Activated CD8-positive, alpha-beta memory T cell treated with anti-CD3 and anti-CD28 coated beads for 4 hours (primary cell): ENCODE measurements around the gene PKIB.
"Not testable (repeated sequence)": the region's sequence is repeated elsewhere in the genome, so short reads cannot be mapped to it uniquely, and the experiment has no call there.

Experiments
- DNase-seq, 2 donors: peaks; one replicate each; pipeline ENCODE4 v3.0.0-alpha.2; 2020; ENCODE audit warnings: low read depth in 2 of 2

The PKIB gene

DNA sequence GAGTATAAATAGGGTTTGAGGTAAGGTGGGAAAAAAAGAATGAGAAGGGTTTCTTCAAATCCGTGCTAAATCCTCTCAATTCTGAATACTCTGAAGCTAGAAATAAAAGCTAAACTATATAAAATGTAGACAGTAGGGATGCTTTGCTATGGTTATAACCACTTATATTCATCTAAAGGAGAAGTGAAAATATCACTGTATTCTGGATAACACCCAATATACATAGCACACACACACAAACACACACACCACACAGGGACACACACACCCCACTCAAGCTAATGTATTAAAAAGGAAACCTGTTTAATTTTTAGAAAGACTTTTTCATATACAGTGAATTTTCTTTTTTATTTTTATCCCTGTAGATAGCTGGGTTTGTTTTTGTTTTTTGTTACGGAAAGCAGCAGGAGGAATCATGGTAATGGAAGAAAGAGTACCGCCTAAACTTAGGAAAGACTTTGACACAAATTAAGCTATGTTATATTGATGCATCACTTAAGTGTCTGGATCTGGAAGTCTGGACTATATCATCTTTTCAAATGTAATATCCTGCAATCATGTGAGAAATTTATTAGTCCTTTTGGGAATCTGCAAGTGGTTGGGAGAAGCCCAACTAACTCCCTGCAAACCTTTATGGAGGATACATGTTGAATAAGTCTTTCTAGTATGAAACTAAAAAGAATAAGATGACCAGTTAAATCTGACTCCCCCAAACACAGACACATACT, 100.9 kb downstream of the PKIB start:
- no peak for DNase-seq

DNA sequence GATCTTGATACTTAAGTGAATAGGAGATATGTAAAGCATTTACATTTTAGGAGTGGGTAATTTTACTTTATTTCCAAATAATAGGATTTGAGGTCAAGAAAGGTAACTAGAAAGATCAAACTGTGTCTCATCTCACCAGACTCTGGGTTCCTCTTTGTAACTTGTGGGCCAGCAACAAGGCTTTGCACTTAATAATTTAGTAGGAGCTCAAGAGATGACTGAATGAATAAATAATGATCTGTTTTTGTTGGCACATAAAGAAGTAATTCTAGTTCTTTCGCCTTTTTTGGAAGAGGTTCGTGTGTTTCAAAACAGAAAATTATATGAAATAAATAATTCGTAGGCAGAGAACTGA, 101.9 kb downstream of the PKIB start:
- DNase-seq = no peak

DNA sequence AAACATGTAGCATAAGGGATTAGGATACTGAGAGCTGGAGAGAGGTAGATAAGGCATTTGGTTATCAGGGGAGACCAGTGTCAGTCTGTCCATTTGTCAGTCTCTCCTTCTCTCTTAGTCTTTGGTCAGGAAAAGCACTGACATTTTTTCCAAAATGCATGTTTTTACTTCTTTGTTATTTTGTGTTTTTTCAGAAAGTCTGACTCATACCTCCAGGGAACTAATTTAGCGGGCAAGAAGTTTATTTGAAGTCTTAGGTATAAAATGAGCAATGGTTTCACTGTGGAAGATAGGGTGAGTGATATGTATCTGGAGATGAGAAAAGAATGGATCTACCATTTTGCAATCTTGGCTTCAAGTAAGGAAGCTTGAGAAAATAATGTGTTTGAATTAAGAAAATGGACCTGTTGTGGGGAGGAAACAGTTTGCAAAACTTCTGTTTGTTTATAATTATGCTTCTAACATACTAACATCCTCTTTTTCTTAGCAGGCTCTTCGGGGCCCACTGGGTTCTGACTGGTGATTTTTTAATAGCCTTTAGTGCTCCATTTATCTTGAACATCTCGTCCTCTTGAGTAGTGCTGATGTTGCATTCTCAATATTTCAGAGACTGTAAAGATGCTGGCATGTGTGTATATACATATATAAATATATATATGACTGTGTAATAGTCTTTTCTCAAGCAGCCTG, 102.4 kb downstream of the PKIB start:
- no peak for DNase-seq

DNA sequence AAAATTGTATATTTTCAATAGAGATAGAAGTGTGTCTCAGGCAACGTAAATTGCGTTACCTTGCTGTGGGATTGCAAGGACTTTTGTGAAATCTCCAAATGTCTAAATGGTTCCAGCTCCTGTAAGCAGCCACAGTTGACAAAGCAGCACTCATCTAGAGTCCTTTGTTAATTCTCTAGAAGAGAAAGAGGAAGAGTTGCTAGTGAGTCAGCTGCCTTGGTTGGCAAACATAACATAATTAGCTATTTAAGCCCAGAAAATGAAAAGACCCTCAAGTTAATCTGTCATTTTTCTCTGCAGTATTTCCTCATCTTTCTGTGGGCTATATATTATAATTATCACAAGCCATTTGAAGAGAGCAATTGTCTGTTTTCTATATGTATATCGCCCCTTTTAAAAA, 102.9 kb downstream of the PKIB start:
- DNase-seq = no peak

DNA sequence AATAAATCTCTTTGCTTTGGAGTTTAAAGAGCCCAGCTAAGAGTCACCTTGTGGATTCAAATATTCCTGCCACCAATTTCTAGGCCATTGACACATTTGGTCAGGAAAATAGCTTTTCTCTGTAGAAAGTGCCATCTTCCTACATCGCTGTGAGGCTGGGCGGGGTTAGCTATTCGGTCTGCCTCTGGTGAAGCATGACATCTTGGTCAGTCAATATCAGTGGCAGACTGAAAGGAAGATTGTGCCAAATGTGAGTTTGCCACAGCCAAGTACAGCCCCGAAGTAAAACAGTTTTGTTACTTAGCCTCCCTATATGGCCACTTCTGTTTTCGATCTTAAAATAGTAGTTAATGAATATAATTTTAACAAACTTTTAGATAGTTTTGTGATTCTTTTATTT, 103.9 kb downstream of the PKIB start:
- DNase-seq = no peak

DNA sequence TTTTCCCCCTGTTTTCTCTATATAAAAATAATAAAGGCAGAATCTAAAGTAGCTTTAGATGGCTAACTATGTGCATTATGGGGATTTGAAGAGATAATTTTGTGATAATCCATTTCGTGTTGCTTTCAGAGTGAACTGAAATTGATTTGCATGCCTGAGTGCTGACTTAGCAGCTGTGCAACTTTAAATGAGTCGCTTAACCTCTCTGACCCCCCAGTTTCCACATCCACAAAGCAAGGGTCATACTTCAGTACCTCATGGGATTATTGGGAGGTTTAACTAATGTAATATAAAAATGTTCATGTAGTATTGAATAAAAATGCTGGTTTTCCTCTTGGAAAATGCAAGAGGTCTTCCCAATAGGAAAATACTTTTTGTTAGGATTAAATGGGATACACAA, 105.5 kb downstream of the PKIB start:
- DNase-seq = no peak

DNA sequence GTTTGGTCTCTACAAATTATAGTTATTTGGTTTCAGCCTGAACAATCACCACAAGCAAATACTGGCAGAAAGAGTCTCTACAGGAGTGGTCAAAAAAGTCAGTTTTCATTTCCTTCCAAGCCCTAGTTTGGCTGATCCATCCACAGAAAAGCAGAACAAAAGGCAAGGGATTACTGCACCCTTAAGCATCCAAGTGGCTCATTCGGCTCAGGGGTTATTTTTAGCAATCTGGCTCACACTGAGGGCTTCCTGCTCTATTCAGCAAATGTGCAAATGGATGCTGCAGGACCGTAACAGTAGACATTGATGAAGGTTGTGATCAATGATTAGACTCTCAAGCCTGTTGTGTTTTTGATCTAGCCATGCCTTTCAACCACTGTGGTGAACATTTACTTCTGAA, 107.1 kb downstream of the PKIB start:
- DNase-seq = no peak

DNA sequence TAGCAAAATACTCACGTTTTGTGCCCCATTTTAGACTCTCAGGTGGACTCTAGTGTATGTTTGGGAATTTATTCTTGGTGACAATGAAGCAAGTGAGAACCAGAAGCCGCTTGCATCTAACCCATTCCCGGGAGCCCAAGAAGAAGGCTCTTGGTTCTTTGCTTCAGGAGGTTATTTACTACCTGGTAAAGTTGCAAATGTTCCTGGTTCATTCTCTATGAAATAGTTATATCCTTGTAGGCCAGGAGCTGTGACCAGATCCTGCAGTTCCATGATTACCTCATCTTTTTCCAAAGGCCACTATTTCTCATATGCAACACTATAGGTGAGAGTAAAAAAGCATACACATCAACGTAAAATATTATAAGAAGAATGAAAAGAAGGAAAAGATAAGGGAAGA, 108.4 kb downstream of the PKIB start:
- DNase-seq = no peak

DNA sequence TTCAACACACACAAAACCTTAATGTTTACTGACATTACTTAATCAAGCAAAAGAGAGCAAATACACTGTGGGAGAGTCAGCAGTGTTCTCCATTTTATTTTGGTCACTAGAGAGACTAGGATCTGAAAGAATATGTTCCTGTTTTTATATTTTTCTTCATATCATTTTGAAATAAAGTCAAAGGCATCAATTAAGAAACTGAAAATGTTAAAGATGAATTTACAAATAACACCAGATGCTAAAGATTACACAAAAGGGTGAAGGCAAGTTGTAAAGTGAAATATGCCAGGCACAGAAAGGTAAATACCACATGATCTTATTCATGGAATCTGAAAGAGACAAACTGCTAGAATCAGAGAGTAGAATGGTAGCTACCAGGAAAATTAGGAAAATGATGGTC, 109.0 kb downstream of the PKIB start:
- DNase-seq = no peak

DNA sequence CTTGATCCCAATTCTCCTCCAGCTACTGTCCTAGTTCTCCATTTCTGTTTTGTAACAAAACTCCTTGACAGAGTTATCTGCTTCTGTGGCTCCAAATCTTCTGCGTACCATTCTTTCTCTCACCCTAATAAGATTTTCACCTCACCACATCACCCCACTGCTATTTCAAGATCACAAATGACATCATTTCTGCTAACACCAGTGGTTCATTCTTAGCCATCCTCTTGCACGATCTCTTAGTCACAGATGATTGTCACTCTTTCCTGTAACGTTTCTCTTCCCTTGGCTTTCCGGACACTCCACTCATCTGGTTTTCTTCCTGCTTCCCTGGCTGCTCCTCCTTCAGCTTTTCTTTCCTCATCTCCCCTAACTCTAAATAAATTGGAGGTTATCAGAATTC, 112.5 kb downstream of the PKIB start:
- DNase-seq = no peak

DNA sequence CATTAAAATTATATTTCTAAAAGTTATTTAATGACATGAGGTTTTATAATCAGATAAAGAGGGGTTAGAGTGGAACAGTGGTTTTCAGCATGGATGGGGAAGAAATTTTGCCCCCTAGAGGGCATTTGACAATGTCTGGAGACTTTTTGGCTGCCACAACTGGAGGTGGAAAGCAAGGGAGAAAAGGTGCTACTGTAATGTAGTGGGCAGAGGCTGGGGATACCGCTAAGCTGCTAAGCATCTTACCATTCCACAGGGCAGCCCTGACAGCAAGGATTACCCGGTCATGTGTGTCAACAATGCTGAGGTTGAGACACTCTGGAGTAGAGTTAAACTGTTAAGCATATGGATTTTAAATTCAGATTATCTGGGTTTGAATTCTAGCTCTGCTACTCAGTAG, 116.4 kb downstream of the PKIB start:
- no peak for DNase-seq

DNA sequence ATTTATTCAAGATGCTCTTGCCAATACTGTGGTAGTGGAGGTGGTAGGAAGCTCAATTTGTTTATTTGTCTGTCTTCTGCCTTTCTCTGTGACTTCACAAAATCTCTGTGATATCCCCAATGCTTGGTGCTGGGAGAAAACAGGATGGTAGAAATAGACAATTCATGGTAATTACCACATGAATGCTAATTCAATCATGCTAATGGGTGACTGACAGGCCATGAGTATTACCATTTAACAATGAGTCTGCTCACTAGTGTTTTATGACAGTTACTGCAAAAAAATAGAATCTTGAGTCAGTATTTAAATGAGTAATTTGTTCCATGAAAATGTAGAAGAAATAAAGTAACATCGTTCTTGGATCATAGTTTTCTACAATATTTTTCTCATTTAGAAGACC, 117.0 kb downstream of the PKIB start:
- DNase-seq = no peak

DNA sequence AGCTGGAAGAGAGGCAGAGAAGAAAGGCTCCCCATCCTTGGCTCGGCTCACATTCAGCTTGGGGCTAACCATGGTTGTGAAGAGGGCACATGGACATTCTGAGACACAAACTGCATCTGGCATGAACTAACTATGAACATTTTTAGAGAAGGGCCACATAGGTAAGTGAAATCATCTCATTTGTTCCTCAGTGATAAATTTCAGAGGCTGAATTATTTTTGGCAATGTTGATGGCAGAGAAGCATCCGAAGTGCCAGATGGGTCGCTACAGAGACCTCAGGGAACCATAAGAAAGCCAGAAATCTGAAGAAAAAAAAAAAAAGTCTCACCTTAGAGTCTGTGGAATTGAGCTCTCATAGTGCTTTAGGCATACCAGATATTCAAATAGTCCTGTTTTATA, 120.1 kb downstream of the PKIB start:
- DNase-seq = no peak

DNA sequence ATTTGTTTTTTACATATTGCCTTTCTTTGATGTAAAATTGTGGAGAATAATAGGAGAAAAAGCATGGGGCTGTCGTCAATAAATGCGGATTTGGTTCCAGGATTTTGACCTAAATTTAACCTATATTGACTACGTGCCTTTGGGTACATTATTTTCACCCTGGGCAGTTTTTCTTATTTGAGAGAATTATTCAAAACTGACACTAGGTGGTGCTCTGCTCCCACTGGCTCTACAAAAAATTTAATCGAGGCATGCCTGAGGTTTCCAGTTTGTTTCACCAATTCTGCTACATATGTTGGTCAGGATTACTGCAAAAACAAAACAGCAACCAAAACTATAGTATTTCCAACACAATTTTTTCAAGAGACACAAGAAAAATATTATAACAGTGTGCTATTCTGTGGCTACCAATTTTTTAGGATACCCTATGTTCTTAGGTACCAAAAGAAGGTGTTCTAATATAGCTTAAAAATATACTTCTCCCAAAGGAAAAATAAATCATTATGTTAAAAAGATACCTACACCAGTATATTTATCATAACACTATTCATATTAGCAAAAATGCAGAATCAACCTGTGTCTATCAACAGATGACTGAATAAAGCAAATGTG, 120.7 kb downstream of the PKIB start:
- DNase-seq = no peak

DNA sequence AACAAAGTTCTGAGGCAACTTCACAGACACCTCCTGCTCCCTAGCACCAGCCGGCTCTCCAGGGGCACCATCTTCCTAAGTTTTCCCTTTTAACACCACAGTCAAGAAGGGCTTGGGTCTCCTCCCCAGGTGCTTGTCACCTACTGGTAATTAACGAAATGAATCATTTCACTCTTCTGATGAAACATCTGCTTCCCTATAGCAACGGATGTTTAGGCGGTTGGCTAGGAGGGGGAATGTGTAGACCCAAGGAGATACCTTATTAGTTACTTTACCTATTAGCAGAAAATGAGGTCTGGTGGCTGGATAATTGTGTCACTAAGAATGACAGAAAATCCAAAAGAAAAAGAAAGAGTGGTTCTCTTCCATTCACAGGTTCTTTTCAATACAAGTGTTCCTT, 123.1 kb downstream of the PKIB start:
- DNase-seq = no peak

DNA sequence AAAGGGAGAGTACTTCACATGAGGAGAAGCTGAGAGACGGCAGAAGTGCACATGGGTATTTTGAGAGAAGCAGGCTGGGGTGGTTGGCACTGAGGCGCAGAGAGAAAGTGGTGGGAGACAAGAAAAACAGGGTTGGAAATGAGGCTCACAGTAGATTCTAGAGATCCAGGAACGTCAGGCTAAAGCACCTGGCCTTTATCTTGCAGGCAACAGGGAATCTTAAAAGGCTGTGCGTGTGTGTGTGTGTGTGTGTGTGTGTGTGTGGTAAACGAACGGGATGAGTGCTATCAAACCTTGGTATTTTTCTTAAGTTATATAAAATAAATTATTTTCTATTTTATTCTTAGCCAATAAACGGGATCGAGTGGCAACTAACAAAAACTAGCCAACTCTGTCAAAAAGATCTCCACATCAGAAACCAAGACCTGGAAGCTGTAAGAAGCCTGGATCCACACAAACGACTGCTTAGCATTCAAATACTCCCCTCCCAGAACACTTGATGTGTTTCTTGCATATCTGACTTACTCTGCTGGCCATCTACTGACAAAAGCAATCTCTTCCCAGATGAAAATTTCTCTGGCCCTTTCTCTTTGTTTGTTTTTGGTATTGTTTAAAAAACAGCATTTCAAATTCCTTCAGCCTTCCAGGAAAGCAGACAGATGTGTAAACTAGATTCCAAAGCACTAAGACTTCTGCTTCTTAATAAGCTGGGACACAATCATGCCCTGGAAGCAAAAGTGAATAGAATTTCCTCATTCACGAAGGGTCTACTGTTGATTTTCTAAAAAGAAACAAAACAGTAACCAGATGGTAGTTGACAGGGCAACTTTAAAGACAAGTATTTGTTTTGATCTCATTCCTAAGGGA, 124.6 kb downstream of the PKIB start:
- no peak for DNase-seq

DNA sequence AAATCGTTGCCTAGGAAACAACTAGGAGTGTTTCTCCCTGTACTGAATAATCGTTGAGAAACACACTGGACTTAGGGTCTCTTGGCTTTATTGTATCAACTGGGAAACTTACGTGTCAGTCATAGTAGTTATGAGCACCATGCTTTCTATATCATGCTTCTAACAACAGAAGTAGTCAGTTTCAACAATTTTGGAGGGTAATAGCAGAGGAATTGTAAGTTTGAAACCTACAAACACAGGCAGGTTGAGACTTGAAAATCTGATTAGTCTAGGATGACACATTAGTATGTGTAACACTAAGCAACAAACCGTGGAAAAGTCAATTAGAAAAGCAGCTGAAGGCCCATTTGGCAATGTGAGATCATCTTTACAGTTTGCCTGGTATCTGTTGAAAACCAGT, 125.4 kb downstream of the PKIB start:
- DNase-seq = no peak

DNA sequence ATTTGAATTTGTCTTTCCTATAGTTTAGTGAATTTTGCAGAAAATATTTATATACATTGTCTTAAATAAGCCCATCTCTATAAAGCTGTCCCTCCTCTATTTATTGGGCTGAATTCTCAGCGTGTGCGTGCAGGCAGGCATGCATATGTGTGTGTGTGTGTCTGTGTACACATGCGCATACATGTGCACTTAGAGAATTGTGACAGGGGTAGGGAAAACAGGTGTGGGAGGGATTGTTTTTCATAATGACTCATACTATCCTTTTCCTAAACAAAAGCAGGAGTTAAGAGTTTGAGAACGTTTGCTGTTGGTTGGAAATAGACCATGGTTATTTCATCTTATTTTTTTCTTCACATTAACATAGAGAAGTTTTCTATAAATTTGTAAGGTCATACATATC, 126.0 kb downstream of the PKIB start:
- DNase-seq = no peak

DNA sequence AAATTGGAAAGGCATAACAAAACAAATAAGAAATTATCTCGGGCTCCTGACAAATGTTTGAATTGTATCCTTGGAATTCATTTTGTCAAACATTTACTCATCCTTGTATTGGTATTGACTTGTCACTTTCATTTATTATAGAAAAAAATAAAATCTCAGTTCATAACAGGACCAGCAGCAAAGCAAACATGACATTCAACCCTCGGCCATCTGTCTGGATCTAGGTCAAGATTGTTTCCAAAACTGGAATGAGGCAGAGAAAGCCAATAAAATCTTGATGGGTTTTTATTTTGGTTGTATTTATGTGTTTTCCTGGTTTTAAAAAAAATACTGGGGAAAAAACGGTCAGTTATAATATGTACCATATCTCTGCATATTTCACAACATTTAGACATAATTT, 126.4 kb downstream of the PKIB start:
- no peak for DNase-seq

DNA sequence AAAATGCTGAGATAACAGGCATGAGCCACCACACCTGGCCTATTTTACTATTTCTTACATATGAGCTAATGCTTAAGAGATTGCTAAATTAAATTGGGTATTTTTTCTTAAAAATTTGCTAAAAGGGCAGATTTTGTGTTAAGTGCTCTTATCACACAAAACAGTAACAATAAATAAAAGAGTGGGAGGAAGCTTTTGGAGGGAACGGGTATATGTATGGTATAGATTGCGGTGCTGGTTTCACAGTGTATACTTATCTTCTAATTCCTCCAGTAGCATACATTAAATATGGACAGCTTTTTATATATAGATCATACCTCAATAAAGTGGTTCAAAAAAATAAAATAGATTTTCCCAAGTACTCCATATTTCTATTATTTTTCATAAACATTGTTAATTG, 129.9 kb downstream of the PKIB start:
- no peak for DNase-seq

DNA sequence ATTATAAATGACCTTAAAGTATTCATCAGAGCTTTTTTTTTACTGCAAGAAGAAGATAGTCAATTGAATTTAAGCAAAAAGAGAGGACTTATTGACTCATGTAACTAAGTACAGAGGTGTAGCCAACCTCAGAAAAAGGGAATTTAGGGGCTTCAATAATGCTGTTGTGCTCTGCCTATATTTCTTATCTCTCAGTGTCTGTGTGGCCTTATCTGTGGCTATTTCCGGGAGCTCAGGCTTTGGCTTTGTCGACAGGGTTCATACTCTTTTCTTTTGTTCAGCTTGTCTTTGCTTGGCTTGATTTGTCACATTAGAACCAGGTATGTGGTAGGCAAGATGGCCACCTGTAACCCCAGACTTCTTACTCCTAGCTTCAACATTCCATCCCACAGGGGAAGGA, 130.7 kb downstream of the PKIB start:
- no peak for DNase-seq

DNA sequence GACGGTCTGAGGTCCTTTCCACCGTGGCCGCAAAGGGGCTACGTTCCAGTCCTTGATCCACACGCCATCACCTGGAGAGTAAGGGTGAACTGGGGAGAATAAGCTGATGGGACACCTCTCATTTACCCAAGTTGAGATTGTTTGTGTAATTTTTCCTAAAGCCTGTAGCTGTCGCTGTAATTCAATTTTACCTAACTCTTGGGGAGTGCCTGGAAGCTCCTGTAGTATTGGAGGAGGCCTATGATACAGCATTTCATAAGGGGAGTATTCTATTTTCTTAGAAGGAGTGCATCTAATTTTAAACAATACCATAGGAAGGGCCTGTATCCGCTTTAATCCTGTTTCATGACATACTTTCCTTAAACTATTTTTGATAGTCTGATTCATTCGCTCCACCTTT, 134.0 kb downstream of the PKIB start:
- DNase-seq = not testable (repeated sequence)

DNA sequence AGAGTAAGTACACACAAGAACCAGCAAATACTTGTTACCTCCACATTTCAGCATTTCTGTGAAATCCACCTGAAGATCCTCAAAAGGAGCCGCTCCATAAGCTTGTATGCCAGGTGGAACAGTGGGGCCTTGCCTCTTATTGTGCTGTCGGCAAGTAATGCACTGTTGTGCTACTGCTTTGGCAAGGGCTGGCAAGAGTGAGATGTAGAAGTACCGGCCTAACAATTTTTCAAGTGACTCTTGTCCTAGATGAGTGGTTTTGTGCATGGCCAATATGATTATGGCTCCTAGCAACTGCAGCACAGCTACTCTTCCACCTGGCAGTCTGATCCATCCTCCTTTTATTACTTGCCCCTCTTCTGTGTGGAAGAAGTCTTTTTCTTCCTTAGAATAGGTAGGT, 134.7 kb downstream of the PKIB start:
- DNase-seq = not testable (repeated sequence)
